ENCODE measurements around the gene ANKRD11.

DNA sequence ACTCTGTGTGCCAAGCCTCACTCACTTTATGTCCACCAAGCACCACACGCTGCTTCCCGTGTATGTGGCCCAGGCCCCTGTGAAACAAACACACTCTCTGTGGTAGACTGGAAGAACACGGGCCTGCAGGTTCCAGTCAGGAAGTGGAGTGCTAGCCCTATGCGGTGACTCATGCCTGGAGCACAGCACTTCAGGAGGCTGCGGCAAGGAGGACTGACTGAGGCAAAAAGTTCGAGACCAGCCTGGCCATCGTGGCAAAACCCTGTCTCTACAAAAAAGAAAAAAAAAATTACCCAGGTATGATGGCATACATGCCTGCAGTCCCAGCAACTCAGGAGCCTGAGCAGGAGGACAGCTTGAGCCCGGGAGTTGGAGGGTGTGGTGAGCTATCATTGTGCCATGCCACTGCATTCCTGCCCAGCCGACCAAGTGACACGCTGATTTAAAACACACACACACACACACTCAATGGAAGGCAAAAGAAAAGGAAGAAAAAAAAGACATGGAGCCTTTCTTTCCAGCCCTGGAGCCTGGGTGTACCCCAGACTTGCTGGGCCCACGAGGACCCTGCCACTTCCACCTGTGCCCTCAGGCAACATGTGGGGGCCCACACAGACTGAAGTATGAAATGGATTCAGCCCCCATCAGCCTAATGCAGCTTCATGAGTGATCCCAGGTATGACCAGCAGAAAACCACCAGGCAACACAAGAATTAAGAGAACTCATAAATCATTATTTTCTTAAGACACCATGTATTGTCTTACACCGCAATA is 126.6 kb downstream of the ANKRD11 start:
- TF ChIP-seq, protein P1, sequence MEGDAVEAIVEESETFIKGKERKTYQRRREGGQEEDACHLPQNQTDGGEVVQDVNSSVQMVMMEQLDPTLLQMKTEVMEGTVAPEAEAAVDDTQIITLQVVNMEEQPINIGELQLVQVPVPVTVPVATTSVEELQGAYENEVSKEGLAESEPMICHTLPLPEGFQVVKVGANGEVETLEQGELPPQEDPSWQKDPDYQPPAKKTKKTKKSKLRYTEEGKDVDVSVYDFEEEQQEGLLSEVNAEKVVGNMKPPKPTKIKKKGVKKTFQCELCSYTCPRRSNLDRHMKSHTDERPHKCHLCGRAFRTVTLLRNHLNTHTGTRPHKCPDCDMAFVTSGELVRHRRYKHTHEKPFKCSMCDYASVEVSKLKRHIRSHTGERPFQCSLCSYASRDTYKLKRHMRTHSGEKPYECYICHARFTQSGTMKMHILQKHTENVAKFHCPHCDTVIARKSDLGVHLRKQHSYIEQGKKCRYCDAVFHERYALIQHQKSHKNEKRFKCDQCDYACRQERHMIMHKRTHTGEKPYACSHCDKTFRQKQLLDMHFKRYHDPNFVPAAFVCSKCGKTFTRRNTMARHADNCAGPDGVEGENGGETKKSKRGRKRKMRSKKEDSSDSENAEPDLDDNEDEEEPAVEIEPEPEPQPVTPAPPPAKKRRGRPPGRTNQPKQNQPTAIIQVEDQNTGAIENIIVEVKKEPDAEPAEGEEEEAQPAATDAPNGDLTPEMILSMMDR (IDR thresholded peaks at IDR 0.05; ENCODE audit: insufficient read depth, low read length, poor library complexity, severe bottlenecking), result no peak
- no peak for TF ChIP-seq EZH2phosphoT487 (conservative IDR thresholded peaks at IDR 0.05; ENCODE audit: low read length)

All from SU-DHL-6 (cell line).